Activated T-helper 1 cell treated with anti-CD3 and anti-CD28 coated beads, Interleukin-12 subunit alpha, Interleukin-12 subunit beta, Interleukin-2, Interleukin-4 antibody, amounts not matched to agents 30 ng/mL and 10 ng/mL and 1 ng/mL, durations not matched to agents 14 hours and 24 hours and 36 hours (primary cell): Measurements from ENCODE around the gene PBX4. TPM values are rescaled to one million over a fixed set of nuclear protein-coding genes. Genes with fewer than 3 reads are reported as not detected.
"Not testable (repeated sequence)": the region's sequence is repeated elsewhere in the genome, so short reads cannot be mapped to it uniquely, and the experiment has no call there.

ENCODE experiments used
- DNase-seq: peaks from one replicate; pipeline ENCODE4 v3.0.0; 2021; ENCODE audit warnings: low spot score
- H3K27ac Mint-ChIP-seq: one replicate; pipeline ENCODE4 v1.8.0; 2021; ENCODE audit warnings: mild to moderate bottlenecking, mixed read lengths
- H3K27me3 Mint-ChIP-seq: one replicate; pipeline ENCODE4 v1.8.0; 2022; ENCODE audit warnings: mild to moderate bottlenecking, moderate library complexity, mixed read lengths; ENCODE audit not compliant: insufficient read depth
- H3K36me3 Mint-ChIP-seq: one replicate; pipeline ENCODE4 v1.8.0; 2021; ENCODE audit warnings: low read depth, mixed read lengths
- H3K4me1 Mint-ChIP-seq: one replicate; pipeline ENCODE4 v1.8.0; 2021; ENCODE audit warnings: low read depth, mixed read lengths
- H3K4me3 Mint-ChIP-seq: one replicate; pipeline ENCODE4 v1.8.0; 2021; ENCODE audit warnings: mild to moderate bottlenecking, moderate library complexity, mixed read lengths
- H3K9me3 Mint-ChIP-seq: one replicate; pipeline ENCODE4 v1.8.0; 2021; ENCODE audit warnings: mixed read lengths
- intact Hi-C: fragments of 100-400 bp; cut with micrococcal nuclease; formaldehyde crosslinking; loops from one replicate; pipeline ENCODE4 v1.15.1; 2024
- total RNA-seq: library from RNA; stranded (reverse); gene quantifications from 2 replicates; pipeline ENCODE4 v1.2.3, GENCODE V29; 2022

The PBX4 gene
- total RNA-seq, 1 donor from 2014 or later = 29.6 TPM

DNA sequence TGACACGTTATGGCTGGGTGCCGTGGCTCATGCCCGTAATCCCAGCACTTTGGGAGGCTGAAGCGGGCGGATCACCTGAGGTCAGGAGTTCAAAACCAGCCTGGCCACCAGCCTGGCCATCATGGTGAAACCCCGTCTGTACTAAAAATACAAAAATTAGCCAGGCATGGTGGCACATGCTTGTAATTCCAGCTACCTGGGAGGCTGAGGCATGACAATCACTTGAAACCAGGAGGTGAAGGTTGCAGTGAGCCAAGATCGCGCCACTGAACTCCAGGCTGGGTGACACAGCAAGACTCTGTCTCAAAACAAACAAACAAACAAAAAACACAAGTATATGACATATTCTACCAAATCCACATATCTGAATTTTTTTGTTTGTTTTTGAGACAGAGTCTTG is 11.8 kb downstream of the PBX4 start:
- H3K4me3 Mint-ChIP-seq, H3K27me3 Mint-ChIP-seq, H3K27ac Mint-ChIP-seq, H3K9me3 Mint-ChIP-seq, DNase-seq, intact Hi-C loops: not testable (repeated sequence)
- Mint-ChIP-seq H3K4me1 (peaks cover 64% of the 10 kb centered on the region), H3K36me3 (peaks cover 30% of the 10 kb centered on the region)

DNA sequence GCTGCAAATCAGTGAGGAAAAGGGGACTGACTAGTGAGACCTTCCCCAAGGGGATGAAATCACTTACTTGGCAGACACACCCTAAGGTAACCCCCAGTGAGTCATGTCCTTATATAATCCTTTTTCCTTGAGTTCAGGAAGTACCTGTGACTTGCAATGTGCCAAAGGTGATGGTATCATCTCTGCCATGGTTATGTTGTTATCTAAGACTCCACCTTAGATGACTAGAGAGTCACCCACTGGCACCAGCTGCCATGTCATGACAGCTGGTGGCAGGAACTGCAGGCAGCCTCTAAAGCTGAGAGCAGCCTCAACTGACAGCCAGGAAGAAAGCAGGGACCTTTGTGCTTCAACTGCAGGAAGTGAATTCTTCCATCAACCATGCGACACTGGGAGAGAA is 12.5 kb downstream of the PBX4 start:
- Mint-ChIP-seq H3K27me3 (no peaks in the 10 kb centered on the region), H3K4me1 (peaks cover 67% of the 10 kb centered on the region), H3K27ac (peak overlapping the region; percentile 90), H3K36me3 (peaks cover 35% of the 10 kb centered on the region), H3K9me3 (no peaks in the 10 kb centered on the region), H3K4me3 (peak overlapping the region; percentile 30)
- intact Hi-C loops = no loop called here
- DNase-seq = peak; percentile 38

DNA sequence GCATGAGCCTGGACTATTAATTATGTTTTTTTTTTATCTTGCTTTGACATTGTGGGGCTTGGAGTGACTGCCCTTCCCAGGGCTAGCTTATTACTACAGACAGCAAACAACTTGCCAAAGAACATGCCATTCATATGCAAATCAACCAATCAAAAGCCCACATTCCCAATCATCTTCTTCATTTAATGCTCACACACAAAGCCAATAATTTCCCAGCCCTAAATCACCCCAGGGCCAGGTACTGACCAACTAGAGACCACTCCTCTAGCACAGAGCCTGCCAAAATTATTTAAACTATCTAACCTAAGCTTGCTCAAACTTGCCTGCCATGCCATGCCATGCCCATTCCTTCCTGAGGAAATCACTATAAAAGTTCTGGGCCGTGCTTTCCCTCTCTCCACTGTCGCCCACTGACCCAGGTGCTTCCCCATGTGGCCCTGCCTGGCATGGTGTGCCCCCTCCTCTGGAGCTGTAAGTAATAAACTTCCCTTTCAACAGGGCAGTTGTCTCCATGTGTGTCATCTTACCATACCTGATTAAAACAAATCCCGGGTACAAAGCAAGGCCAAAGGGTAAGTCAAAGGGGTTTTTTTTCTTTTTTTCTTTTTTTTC is 15.7 kb downstream of the PBX4 start:
- H3K9me3 Mint-ChIP-seq = no peaks in the 10 kb centered on the region
- peaks cover 63% of the 10 kb centered on the region for H3K4me1 Mint-ChIP-seq
- H3K36me3 Mint-ChIP-seq = peaks cover 30% of the 10 kb centered on the region
- peak overlapping the region; percentile 45 for H3K4me3 Mint-ChIP-seq
- peak overlapping the region; percentile 93 for H3K27ac Mint-ChIP-seq
- intact Hi-C loops = no loop called here
- H3K27me3 Mint-ChIP-seq = no peaks in the 10 kb centered on the region
- DNase-seq = no peak

DNA sequence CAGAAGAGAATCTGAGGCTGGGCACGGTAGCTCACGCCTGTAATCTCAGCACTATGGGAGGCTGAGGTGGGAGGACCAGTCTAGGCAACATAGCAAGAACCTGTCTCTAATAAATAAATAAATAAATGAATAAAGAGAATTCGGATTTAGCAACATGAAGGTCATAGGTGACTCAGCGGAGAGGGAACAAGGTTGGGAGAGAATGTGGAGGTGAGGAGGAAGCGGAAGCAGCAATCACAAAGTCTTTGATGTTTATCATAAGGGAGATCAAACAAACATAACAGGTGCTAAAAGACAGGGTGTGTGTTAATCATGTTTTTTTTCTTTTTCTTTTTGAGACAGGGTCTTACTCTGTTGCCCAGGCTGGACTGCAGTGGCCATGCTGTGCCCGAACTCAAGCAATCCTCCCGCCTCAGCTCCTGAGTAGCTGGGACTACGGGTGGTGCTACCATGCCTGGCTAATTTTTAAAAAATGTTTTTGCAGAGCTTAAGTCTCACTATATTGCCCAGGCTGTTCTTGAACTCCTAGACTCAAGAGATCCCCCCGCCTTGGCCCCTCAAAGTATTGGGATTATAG is 16.3 kb downstream of the PBX4 start:
- peak overlapping the region; percentile 93 for H3K27ac Mint-ChIP-seq
- peak; percentile 29 for DNase-seq
- H3K27me3 Mint-ChIP-seq = no peaks in the 10 kb centered on the region
- H3K36me3 Mint-ChIP-seq = peaks cover 34% of the 10 kb centered on the region
- H3K4me3 Mint-ChIP-seq = peak overlapping the region; percentile 45
- intact Hi-C loops = no loop called here
- no peaks in the 10 kb centered on the region for H3K9me3 Mint-ChIP-seq
- H3K4me1 Mint-ChIP-seq = peaks cover 63% of the 10 kb centered on the region

DNA sequence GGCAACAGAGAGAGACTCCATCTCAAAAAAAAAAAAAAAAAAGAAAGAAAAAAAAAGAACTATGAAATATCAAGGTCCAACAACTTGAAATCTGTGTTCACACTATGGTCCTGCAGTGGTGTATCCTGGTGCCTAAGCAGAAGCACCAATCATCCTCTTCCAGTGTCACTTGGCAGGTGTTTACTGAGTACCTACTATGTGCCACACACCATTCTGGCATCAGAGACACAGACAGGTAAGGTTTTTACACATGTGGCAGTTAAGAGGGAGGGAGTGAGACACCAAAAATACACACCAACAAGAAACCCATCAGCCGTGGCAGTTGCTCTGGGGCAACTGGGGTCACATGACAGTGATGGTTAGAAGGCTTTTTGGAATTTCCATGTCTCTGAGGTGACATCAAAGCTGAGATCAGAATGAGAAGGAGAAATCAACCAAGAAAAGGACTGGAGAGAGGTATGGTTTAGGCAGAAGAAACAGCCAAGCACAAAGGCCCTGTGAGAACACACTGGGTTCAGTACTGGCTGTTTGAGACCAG is 17.6 kb downstream of the PBX4 start:
- H3K27me3 Mint-ChIP-seq = no peaks in the 10 kb centered on the region
- H3K36me3 Mint-ChIP-seq = peaks cover 30% of the 10 kb centered on the region
- H3K27ac Mint-ChIP-seq = peak overlapping the region; percentile 93
- no peak for DNase-seq
- intact Hi-C loops = no loop called here
- peaks cover 61% of the 10 kb centered on the region for H3K4me1 Mint-ChIP-seq
- H3K9me3 Mint-ChIP-seq = no peaks in the 10 kb centered on the region
- H3K4me3 Mint-ChIP-seq = peak overlapping the region; percentile 46

DNA sequence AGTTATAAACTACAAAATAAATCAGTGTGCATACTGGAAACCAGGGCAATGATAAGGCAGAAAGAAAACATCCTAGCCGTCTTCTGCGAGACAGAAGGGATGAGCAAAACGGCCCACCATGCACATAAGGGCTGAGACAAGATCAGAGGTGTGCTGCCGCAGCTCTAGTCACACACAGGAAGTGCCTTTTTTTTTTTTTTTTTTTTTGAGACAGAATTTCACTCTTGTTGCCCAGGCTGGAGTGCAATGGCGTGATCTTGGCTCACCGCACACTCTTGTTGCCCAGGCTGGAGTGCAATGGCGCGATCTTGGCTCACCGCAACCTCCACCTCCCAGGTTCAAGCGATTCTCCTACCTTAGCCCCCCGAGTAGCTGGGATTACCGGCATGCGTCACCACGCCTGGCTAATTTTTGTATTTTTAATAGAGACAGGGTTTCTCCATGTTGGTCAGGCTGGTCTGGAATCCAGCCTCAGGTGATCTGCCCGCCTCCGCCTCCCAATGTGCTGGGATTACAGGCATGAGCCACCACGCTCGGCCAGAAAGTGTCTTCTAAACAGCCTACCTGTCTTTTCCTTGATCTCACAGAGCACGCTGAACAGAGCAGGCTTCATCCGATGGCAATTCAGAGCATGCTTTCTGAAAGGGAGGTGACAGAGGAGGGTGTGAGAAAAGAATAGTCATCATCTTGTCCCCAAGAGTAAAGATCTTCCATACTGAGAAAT is 19.6 kb downstream of the PBX4 start:
- H3K36me3 Mint-ChIP-seq = peaks cover 39% of the 10 kb centered on the region
- intact Hi-C loops = loop anchor here (1.0 to 2.0 kb wide), 6 partner anchors 10 to 222 kb away; partner anchors contain the start of genes ATP13A1, GMIP, PBX4 and ZNF506
- peaks cover 74% of the 10 kb centered on the region for H3K4me1 Mint-ChIP-seq
- not testable (repeated sequence) for H3K9me3 Mint-ChIP-seq, H3K27me3 Mint-ChIP-seq
- peak overlapping the region; percentile 79 for H3K4me3 Mint-ChIP-seq
- DNase-seq = peak; percentile 62
- peak overlapping the region; percentile 99 for H3K27ac Mint-ChIP-seq

DNA sequence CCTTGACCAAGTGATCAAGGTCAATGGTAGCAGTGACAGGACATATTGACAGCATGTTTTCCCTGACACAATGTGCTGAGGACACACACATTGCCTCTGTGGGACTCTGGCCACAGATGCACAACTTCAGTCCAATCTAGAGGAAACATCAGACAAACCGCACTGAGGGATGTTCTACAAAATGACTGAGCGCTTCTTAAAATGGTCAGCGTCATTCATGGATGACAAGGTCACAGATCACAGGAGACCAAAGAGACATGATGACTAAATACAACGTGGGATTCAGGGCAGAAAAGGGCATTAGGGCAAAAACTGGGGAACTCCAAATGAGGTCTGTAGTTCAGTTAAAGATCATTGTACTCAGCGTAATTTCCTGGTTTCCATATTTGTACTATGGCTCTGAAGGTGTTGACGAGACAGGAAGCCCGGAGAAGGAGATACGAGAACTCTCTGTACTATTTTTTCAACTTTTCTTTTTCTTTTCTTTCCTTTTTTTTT is 20.6 kb downstream of the PBX4 start:
- intact Hi-C loops = loop anchor here (1.0 to 2.0 kb wide), 6 partner anchors 9 to 223 kb away; partner anchors contain the start of genes ATP13A1, GMIP, PBX4 and ZNF506
- no peaks in the 10 kb centered on the region for H3K27me3 Mint-ChIP-seq
- H3K4me1 Mint-ChIP-seq = peaks cover 69% of the 10 kb centered on the region
- H3K27ac Mint-ChIP-seq = peak overlapping the region; percentile 99
- no peaks in the 10 kb centered on the region for H3K9me3 Mint-ChIP-seq
- H3K36me3 Mint-ChIP-seq = peaks cover 39% of the 10 kb centered on the region
- H3K4me3 Mint-ChIP-seq = peak overlapping the region; percentile 79
- DNase-seq = peak; percentile 73

DNA sequence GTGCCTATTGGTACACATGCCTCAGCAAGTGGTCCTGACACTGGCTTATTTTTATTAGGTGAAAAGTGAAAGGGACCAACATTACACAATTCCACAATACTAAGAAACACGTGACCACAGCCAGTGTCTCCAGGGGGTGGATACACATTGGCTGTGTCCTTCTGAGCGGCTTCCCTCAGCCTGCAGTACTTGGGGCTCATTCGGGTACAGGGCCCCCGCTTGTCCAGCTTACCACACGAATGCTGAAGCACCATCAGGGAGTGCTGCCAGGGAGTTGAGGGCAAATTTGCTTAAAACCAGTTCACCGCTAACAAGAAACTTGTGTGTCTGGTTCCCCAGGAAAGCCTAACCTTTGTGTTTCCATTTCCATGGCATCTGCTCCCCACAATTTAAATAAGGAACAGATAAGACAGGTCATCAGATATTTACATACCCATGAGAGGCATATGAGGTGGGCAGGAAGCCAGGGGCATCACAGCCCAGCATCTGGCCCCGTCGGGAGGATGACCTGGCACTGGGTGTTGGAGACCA is 23.3 kb downstream of the PBX4 start:
- no peaks in the 10 kb centered on the region for H3K27me3 Mint-ChIP-seq
- intact Hi-C loops = no loop called here
- H3K4me1 Mint-ChIP-seq = peaks cover 73% of the 10 kb centered on the region
- H3K9me3 Mint-ChIP-seq = no peaks in the 10 kb centered on the region
- H3K36me3 Mint-ChIP-seq = peaks cover 41% of the 10 kb centered on the region
- no peak for DNase-seq
- H3K27ac Mint-ChIP-seq = peak overlapping the region; percentile 95
- peak overlapping the region; percentile 15 for H3K4me3 Mint-ChIP-seq

DNA sequence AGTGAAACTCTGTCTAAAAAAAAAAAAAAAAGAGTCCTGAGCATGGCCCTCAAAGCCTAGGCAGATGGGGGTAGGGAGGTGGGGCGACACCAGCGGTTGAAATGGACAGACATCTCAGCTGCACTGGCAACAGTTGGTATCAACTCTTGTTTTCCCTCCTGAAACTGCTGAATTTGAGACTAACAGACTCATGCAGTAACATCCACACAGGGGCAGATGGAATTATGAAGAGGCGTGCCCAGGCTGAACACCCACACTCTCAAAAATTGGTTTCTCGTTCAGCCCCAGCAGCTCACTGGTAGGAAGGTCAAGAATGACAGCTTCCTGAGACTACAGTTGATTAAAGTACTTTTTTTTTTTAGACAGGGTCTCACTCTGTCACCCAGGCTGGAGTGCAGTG is 24.1 kb downstream of the PBX4 start:
- Mint-ChIP-seq H3K27me3 (no peaks in the 10 kb centered on the region), H3K27ac (peak overlapping the region; percentile 89), H3K36me3 (peaks cover 49% of the 10 kb centered on the region), H3K9me3 (no peaks in the 10 kb centered on the region), H3K4me1 (peaks cover 80% of the 10 kb centered on the region), H3K4me3 (peak overlapping the region; percentile 39)
- DNase-seq = no peak
- intact Hi-C loops = loop anchor here (5.0 kb wide), 1 partner anchor 137 kb away; no protein-coding TSS in a partner anchor

DNA sequence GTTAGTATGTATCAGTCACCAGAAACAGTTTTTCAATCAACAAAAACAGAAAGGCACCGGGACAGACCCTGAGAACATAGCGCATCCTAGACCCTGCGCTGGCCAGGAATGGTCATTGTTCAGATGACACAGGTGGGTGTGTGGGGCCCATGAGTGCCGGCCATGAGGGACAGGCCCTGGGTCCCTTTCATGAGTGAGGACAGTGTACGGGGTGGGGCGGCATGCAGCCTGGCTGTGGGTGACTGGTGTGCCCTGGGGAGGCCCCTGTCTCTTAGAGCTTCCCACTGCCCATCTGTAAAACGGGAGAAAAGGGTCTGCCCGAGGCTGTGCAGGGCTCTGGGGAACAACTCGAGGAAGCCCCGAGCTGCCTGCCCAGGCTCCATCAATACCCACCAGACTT is 25.8 kb downstream of the PBX4 start:
- Mint-ChIP-seq H3K36me3 (peaks cover 50% of the 10 kb centered on the region), H3K9me3 (no peaks in the 10 kb centered on the region), H3K27me3 (no peaks in the 10 kb centered on the region), H3K4me3 (no peak overlapping the region), H3K27ac (peak overlapping the region; percentile 97), H3K4me1 (peaks cover 82% of the 10 kb centered on the region)
- intact Hi-C loops = loop anchor here (5.0 kb wide), 1 partner anchor 135 kb away; no protein-coding TSS in a partner anchor
- DNase-seq = no peak

DNA sequence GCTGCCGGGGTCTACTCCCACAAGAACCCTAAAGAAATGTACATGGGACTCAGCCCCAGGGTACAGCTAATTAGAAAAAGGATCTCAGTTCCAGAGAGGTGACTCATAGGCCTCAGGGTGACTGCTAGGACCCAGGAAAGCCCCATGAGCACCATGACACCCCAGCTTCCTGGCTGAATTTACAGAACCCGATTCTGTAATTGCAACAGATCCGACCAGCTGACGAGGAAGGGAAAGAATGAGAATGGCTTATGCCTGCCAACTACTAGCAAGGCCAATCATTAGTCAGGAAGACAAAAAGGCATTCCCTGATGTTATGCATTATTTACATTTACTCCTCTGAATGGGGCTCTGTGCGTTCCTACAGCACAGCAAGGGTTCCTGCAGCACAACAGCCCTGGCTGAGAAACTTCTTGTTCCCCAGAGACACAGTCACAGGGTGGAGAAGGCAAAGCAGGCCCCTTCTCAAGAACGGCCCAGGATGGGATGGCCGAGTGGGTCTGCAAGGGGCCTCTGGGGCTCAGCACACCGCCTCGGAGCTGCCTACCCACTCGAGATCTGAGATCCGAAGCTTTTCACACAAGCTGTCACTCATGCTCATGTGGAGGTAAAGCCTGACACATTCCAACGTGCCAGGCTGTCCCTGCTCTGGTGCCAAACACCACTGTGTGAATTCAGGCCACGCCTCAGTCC is 27.2 kb downstream of the PBX4 start:
- peak; percentile 75 for DNase-seq
- peaks cover 77% of the 10 kb centered on the region for H3K4me1 Mint-ChIP-seq
- no peaks in the 10 kb centered on the region for H3K9me3 Mint-ChIP-seq
- intact Hi-C loops = loop anchor here (1.0 to 5.0 kb wide), 6 partner anchors 22 to 134 kb away; partner anchors contain the start of genes ATP13A1, GMIP and PBX4
- no peaks in the 10 kb centered on the region for H3K27me3 Mint-ChIP-seq
- H3K4me3 Mint-ChIP-seq = peak overlapping the region; percentile 74
- H3K27ac Mint-ChIP-seq = peak overlapping the region; percentile 97
- peaks cover 45% of the 10 kb centered on the region for H3K36me3 Mint-ChIP-seq

DNA sequence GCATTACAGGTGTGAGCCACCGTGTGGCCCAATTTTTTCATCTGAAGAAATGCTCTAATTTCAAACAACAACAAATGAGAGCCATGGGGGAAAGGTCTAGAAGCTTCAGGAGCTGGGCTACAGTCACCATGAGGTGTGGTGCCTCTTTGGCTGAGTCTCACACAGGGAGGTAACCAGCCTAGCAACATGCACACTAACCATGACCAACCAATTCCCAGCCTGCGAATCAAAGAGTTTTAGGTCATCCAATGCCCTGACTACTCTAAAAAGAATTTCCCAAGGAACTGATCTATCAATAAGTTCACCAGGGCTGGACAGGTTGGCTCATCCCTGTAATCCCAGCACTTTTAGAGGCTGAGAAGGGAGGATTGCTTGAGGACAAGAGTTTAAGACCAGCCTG is 29.9 kb downstream of the PBX4 start:
- H3K27me3 Mint-ChIP-seq = no peaks in the 10 kb centered on the region
- DNase-seq = no peak
- H3K36me3 Mint-ChIP-seq = peaks cover 46% of the 10 kb centered on the region
- intact Hi-C loops = no loop called here
- no peak overlapping the region for H3K4me3 Mint-ChIP-seq
- peaks cover 66% of the 10 kb centered on the region for H3K4me1 Mint-ChIP-seq
- no peaks in the 10 kb centered on the region for H3K9me3 Mint-ChIP-seq
- peak overlapping the region; percentile 97 for H3K27ac Mint-ChIP-seq
